ENCODE data around the gene PCDH20. TPM values are rescaled to one million over a fixed set of nuclear protein-coding genes. Genes with fewer than 3 reads are reported as not detected.

Gene PCDH20
- total RNA-seq, result not detected in 2 replicates

GRCh38 chr13:61415749-61416148 lies at the start of gene PCDH20:
TSS of gene PCDH20 (minus strand) at chr13:61415849. CDS start at chr13:61415158, 691 bp downstream.

All from myometrial cell (primary cell).